ENCODE measurements around the gene AGR2.
"Not testable (repeated sequence)": the region's sequence is repeated elsewhere in the genome, so short reads cannot be mapped to it uniquely, and the experiment has no call there.

The AGR2 gene

DNA sequence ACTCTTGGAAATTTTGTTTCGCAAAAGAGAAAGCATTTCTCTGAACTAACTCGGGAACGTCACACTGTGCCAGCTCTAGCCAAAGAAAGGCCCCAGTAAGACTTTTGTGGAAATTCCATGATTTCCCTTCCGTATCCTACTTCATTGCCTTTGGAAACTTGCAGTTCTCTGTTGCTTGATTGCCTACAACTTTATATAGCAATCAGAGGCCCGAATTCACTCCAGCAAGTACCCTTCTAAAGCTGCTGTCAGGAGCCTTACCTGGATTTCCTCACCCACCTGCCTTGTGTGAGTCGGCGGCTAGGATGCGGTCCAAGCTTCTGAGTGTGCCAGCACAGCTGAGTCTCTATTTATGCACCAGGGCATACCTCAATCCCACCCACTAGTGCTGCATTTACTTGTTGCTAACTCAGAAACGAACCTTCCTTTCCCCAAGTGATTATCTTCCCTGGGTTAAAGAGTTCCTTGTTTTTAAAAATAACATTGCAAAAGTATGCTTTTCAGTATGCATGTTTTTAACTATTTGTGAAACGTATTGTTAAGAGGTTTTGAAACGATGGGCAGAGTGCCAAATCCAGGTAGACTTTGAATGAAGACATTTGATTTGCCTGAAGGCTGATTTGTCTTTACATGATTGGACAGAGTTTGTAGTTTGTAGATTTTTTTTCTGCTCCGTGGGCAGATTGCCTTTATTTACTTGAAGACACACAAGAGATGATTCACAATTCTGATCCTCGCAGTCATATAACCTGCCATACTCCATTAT is at the start of gene AGR2:
AGR2 (minus strand) TSS at position 326 of the 766 bp plus-strand sequence. CDS start 3,203 bp downstream, outside the sequence.
- no peak within 1 kb of the TSS for H3K4me3 ChIP-seq (ENCODE audit: low read depth, low read length)
- H3K27ac ChIP-seq (ENCODE audit: low read depth, low read length) = no peak within 1 kb of the TSS
- no peak within 1 kb of the TSS for H2AFZ ChIP-seq (ENCODE audit: low read length, unreplicated experiment)

GRCh38 chr7:16853189-16853588 is 48.4 kb upstream of the AGR2 start:
- H2AFZ ChIP-seq (ENCODE audit: low read length, unreplicated experiment); H3K4me3 ChIP-seq (ENCODE audit: low read depth, low read length); H3K27ac ChIP-seq (ENCODE audit: low read depth, low read length); H3K27me3 ChIP-seq (ENCODE audit: insufficient read depth, low read length); H3K79me2 ChIP-seq (ENCODE audit: control insufficient read depth, insufficient read depth, low read length, unreplicated experiment); H3K4me1 ChIP-seq (ENCODE audit: control insufficient read depth, insufficient read depth, low read length, unreplicated experiment); H3K36me3 ChIP-seq (ENCODE audit: insufficient read depth, low read length): not testable (repeated sequence)

More for the DNA sequence above, at the start of gene AGR2:
- Histone ChIP-seq H3K4me1 (ENCODE audit: control insufficient read depth, insufficient read depth, low read length, unreplicated experiment) (no peaks in the 10 kb centered on the region), H3K27me3 (ENCODE audit: insufficient read depth, low read length) (no peaks in the 10 kb centered on the region), H3K79me2 (ENCODE audit: control insufficient read depth, insufficient read depth, low read length, unreplicated experiment) (no peaks in the 10 kb centered on the region), H3K36me3 (ENCODE audit: insufficient read depth, low read length) (no peaks in the 10 kb centered on the region)

DNA sequence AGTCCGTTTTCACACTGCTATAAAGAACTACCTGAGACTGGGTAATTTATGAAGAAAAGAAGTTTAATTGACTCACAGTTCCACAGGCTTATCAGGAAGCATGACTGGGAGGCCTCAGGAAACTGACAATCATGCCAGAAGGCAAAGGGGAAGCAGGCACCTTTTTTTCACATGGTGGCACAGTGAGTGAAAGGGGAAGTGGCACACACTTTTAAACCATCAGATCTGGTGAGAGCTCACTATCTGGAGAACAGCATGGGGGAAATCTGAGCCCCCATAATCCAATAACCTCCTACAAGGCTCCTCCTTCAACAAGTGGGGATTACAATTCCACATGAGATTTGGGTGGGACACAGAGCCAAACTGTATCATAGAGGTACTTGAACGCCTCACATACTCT is 47.0 kb upstream of the AGR2 start:
- Histone ChIP-seq H3K27me3 (ENCODE audit: insufficient read depth, low read length) (no peaks in the 10 kb centered on the region), H2AFZ (ENCODE audit: low read length, unreplicated experiment) (no peak overlapping the region), H3K79me2 (ENCODE audit: control insufficient read depth, insufficient read depth, low read length, unreplicated experiment) (no peaks in the 10 kb centered on the region), H3K4me1 (ENCODE audit: control insufficient read depth, insufficient read depth, low read length, unreplicated experiment) (no peaks in the 10 kb centered on the region), H3K27ac (ENCODE audit: low read depth, low read length) (no peak overlapping the region), H3K4me3 (ENCODE audit: low read depth, low read length) (no peak overlapping the region), H3K36me3 (ENCODE audit: insufficient read depth, low read length) (no peaks in the 10 kb centered on the region)

DNA sequence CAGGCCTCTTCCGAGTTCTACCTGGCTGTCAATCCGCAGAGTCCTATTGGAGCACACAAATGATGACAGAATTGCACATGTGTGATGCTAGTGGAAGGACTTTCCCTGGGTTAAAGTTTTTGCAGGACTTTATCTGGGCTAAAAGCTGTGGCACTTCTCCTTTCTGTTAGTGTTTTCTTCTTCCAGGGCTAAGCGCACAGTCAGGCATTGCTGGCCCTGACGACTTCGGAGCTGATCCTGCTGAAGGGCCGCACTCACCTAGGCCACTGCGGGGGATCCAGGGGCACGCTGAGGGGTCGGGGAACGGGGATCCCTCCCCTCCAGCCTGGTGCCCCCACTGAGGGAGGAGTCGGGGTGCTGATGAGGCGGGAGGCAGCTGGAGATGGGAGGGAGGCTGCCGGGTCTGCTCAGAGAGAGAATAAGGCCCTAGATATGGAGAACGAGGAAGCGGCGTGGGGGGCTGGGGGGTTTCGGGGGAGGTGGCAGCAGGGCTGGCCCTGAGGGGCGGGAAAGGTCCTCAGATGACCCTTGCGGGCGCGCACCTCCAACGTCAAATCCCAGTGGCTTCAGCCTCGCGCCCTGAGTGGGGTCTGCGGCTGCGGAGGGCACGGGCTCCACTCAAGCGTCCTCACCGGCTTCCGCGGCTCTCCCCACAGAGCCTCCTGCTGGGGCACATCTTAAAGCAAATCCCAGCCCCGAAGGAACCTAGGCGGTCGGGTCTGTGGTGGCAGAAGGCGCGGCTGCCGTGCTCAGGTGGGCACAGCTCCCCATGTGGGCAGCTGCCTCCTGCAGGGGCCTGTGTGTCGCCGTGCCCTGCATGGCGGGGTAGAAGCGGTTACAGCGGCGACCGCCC is 46.0 kb upstream of the AGR2 start:
- no peaks in the 10 kb centered on the region for H3K36me3 ChIP-seq (ENCODE audit: insufficient read depth, low read length)
- no peaks in the 10 kb centered on the region for H3K27me3 ChIP-seq (ENCODE audit: insufficient read depth, low read length)
- no peaks in the 10 kb centered on the region for H3K79me2 ChIP-seq (ENCODE audit: control insufficient read depth, insufficient read depth, low read length, unreplicated experiment)
- no peak overlapping the region for H3K4me3 ChIP-seq (ENCODE audit: low read depth, low read length)
- H2AFZ ChIP-seq (ENCODE audit: low read length, unreplicated experiment) = no peak overlapping the region
- no peaks in the 10 kb centered on the region for H3K4me1 ChIP-seq (ENCODE audit: control insufficient read depth, insufficient read depth, low read length, unreplicated experiment)
- no peak overlapping the region for H3K27ac ChIP-seq (ENCODE audit: low read depth, low read length)

DNA sequence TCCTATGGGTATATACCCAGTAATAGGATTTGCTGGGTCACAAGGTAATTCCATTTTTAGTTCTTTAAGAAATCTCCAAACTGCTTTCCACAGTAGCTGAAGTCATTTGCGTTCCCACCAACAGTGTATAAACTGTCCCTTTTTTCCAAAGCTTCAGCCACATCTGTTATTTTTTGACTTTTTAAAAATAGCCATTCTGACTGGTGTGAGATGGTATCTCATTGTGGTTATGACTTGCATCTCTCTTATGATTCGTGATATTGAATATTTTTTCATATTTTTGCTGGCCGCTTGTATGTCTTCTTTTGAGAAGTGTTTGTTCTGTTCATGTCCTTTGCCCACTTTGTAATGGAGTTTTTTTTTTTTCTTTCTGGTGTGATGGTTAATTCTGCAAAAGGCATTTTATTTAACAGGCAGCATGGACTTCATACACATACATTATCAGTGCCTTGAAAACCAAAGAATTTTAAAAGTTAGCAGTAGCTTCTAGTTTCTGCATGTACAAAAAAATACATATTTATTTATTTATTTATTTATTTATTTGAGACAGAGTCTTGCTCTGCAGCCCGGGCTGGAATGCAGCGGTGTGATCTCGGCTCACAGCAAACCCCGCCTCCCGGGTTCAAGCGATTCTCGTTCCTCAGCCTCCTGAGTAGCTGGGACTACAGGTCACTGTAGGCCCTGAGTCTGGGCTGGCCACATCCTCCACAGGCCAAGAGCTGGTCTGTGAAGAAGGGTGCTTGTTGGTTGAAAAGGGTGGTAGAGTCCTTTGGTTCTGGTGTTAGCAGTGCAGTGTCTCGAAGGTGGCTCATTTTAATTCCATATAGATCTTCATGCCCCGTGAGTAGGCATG is 44.7 kb upstream of the AGR2 start:
- Histone ChIP-seq H3K27me3 (ENCODE audit: insufficient read depth, low read length) (no peaks in the 10 kb centered on the region), H3K4me3 (ENCODE audit: low read depth, low read length) (no peak overlapping the region), H2AFZ (ENCODE audit: low read length, unreplicated experiment) (no peak overlapping the region), H3K36me3 (ENCODE audit: insufficient read depth, low read length) (no peaks in the 10 kb centered on the region), H3K27ac (ENCODE audit: low read depth, low read length) (no peak overlapping the region), H3K4me1 (ENCODE audit: control insufficient read depth, insufficient read depth, low read length, unreplicated experiment) (no peaks in the 10 kb centered on the region), H3K79me2 (ENCODE audit: control insufficient read depth, insufficient read depth, low read length, unreplicated experiment) (no peaks in the 10 kb centered on the region)

- H3K36me3 ChIP-seq (ENCODE audit: insufficient read depth, low read length) = no peaks in the 10 kb centered on the region
- H3K27ac ChIP-seq (ENCODE audit: low read depth, low read length) = no peak overlapping the region
- no peak overlapping the region for H2AFZ ChIP-seq (ENCODE audit: low read length, unreplicated experiment)
Measured at GRCh38 chr7:16847381-16847860, 42.6 kb upstream of the AGR2 start.

GRCh38 chr7:16846601-16847165 is 41.9 kb upstream of the AGR2 start:
- H3K4me3 ChIP-seq (ENCODE audit: low read depth, low read length) = no peak overlapping the region
- H3K27ac ChIP-seq (ENCODE audit: low read depth, low read length) = no peak overlapping the region
- H3K4me1 ChIP-seq (ENCODE audit: control insufficient read depth, insufficient read depth, low read length, unreplicated experiment) = no peaks in the 10 kb centered on the region
- H3K27me3 ChIP-seq (ENCODE audit: insufficient read depth, low read length) = no peaks in the 10 kb centered on the region
- no peaks in the 10 kb centered on the region for H3K36me3 ChIP-seq (ENCODE audit: insufficient read depth, low read length)
- no peaks in the 10 kb centered on the region for H3K79me2 ChIP-seq (ENCODE audit: control insufficient read depth, insufficient read depth, low read length, unreplicated experiment)
- no peak overlapping the region for H2AFZ ChIP-seq (ENCODE audit: low read length, unreplicated experiment)

More at GRCh38 chr7:16847381-16847860, 42.6 kb upstream of the AGR2 start:
- Histone ChIP-seq H3K4me1 (ENCODE audit: control insufficient read depth, insufficient read depth, low read length, unreplicated experiment) (no peaks in the 10 kb centered on the region), H3K79me2 (ENCODE audit: control insufficient read depth, insufficient read depth, low read length, unreplicated experiment) (no peaks in the 10 kb centered on the region), H3K27me3 (ENCODE audit: insufficient read depth, low read length) (no peaks in the 10 kb centered on the region), H3K4me3 (ENCODE audit: low read depth, low read length) (no peak overlapping the region)

DNA sequence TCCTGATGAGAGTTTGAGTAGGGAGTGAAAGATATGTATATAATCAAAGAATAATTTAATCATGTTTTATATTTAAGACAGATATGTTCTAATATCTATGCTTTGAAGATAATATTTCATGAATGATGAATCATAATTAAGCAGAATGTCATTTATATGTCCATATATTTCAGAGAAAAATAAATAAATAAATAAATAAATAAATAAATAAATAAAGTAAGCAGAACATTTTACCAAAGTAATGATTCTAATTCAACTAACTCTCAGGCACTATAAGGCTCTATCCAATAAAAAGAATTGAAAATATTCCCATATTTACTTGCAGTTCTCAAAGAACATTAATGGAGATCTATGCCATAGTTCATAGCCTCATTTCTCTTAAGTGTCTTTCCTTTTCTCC is 40.9 kb upstream of the AGR2 start:
- no peaks in the 10 kb centered on the region for H3K27me3 ChIP-seq (ENCODE audit: insufficient read depth, low read length)
- no peak overlapping the region for H2AFZ ChIP-seq (ENCODE audit: low read length, unreplicated experiment)
- H3K36me3 ChIP-seq (ENCODE audit: insufficient read depth, low read length) = no peaks in the 10 kb centered on the region
- H3K27ac ChIP-seq (ENCODE audit: low read depth, low read length) = no peak overlapping the region
- H3K4me3 ChIP-seq (ENCODE audit: low read depth, low read length) = no peak overlapping the region
- H3K4me1 ChIP-seq (ENCODE audit: control insufficient read depth, insufficient read depth, low read length, unreplicated experiment) = no peaks in the 10 kb centered on the region
- no peaks in the 10 kb centered on the region for H3K79me2 ChIP-seq (ENCODE audit: control insufficient read depth, insufficient read depth, low read length, unreplicated experiment)

GRCh38 chr7:16841681-16842080 is 36.9 kb upstream of the AGR2 start:
- Histone ChIP-seq H3K27me3 (ENCODE audit: insufficient read depth, low read length) (no peaks in the 10 kb centered on the region), H3K27ac (ENCODE audit: low read depth, low read length) (no peak overlapping the region), H3K4me1 (ENCODE audit: control insufficient read depth, insufficient read depth, low read length, unreplicated experiment) (no peaks in the 10 kb centered on the region), H3K4me3 (ENCODE audit: low read depth, low read length) (no peak overlapping the region), H3K36me3 (ENCODE audit: insufficient read depth, low read length) (no peaks in the 10 kb centered on the region), H2AFZ (ENCODE audit: low read length, unreplicated experiment) (no peak overlapping the region), H3K79me2 (ENCODE audit: control insufficient read depth, insufficient read depth, low read length, unreplicated experiment) (no peaks in the 10 kb centered on the region)

GRCh38 chr7:16840094-16840493 is 35.3 kb upstream of the AGR2 start:
- Histone ChIP-seq H3K4me1 (ENCODE audit: control insufficient read depth, insufficient read depth, low read length, unreplicated experiment) (no peaks in the 10 kb centered on the region), H3K4me3 (ENCODE audit: low read depth, low read length) (no peak overlapping the region), H3K36me3 (ENCODE audit: insufficient read depth, low read length) (no peaks in the 10 kb centered on the region), H3K27ac (ENCODE audit: low read depth, low read length) (no peak overlapping the region), H3K79me2 (ENCODE audit: control insufficient read depth, insufficient read depth, low read length, unreplicated experiment) (no peaks in the 10 kb centered on the region), H2AFZ (ENCODE audit: low read length, unreplicated experiment) (no peak overlapping the region), H3K27me3 (ENCODE audit: insufficient read depth, low read length) (no peaks in the 10 kb centered on the region)
